ENCODE data around the gene DUT.

- TF ChIP-seq, protein P1, sequence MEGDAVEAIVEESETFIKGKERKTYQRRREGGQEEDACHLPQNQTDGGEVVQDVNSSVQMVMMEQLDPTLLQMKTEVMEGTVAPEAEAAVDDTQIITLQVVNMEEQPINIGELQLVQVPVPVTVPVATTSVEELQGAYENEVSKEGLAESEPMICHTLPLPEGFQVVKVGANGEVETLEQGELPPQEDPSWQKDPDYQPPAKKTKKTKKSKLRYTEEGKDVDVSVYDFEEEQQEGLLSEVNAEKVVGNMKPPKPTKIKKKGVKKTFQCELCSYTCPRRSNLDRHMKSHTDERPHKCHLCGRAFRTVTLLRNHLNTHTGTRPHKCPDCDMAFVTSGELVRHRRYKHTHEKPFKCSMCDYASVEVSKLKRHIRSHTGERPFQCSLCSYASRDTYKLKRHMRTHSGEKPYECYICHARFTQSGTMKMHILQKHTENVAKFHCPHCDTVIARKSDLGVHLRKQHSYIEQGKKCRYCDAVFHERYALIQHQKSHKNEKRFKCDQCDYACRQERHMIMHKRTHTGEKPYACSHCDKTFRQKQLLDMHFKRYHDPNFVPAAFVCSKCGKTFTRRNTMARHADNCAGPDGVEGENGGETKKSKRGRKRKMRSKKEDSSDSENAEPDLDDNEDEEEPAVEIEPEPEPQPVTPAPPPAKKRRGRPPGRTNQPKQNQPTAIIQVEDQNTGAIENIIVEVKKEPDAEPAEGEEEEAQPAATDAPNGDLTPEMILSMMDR (IDR thresholded peaks at IDR 0.05) = no peak
- no peak for TF ChIP-seq POLR2A (IDR thresholded peaks at IDR 0.05)
These were observed 53.4 kb downstream of the DUT start for GRCh38 chr15:48384616-48385015.
